GM21529 (cell line): ENCODE results near the gene PLK5.
"Not testable (repeated sequence)": the region's sequence is repeated elsewhere in the genome, so short reads cannot be mapped to it uniquely, and the experiment has no call there.

ENCODE experiments used
- ATAC-seq: cut with Tn5 transposase; IDR thresholded peaks from one replicate; pipeline ENCODE4 v1.9.1; 2021; ENCODE audit not compliant: unreplicated experiment

The PLK5 gene

DNA sequence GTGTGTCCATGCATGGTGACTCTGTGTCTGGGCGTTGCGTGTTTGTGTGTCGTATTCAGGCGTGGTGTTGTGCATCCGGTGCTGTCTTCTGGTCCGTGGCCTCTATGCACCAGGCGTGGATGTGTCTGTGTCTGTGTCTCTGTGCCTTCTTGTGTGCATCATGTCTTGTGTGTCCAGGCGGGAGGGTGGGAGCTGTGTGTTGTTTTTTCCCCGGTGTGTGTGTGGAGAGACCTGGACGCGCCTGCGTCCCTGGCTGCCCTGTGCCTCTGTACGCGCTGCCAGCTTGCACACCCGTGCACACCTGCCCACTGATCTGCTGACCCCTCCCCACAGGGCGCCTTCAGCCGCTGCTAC, 1.1 kb downstream of the PLK5 start:
- ATAC-seq = no peak

DNA sequence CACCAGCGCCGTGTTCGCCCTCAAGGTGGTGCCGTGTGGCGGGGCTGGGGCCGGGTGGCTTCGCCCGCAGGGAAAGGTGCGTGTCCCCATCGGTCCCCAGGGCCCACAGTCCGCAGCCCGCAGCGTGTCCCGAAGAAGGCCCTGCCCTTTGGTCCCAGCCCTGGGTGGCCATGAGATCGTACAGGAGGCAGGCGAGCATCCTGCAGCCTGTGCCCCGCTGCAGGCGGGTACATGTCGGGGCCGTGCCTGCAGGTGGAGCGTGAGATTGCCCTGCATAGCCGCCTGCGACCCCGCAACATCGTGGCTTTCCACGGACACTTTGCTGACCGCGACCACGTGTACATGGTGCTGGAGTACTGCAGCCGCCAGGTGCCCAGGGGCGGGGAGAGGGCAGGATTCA, 1.5 kb downstream of the PLK5 start:
- no peak for ATAC-seq

DNA sequence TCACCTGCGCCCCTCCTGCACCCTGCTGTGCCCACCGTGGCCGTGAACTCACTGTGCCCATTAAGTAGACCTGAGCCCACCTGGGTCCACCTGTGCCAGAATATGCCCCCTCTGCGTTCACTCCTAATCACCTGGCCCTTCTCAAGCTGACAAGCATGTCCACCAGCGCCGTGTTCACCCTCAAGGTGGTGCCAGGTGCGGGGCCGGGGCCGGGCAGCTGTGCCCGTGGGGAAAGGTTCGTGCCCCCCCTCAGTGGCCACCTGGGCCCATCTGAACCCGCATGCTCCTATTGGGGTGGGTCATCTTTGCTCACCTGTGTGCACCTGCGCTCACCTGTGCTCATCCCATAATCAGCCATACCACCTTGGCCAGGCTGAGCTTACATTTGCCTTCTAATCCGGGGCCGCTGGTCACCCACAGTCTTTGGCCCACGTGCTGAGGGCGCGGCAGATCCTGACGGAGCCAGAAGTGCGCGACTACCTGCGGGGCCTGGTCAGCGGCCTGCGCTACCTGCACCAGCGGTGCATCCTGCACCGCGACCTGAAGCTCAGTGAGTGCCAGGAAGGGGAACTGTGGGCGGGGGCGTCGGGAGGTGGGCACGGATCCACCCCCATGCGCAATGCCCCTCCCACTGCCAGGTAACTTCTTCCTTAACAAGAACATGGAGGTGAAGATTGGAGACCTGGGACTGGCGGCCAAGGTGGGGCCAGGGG, 2.3 kb downstream of the PLK5 start:
- no peak for ATAC-seq

DNA sequence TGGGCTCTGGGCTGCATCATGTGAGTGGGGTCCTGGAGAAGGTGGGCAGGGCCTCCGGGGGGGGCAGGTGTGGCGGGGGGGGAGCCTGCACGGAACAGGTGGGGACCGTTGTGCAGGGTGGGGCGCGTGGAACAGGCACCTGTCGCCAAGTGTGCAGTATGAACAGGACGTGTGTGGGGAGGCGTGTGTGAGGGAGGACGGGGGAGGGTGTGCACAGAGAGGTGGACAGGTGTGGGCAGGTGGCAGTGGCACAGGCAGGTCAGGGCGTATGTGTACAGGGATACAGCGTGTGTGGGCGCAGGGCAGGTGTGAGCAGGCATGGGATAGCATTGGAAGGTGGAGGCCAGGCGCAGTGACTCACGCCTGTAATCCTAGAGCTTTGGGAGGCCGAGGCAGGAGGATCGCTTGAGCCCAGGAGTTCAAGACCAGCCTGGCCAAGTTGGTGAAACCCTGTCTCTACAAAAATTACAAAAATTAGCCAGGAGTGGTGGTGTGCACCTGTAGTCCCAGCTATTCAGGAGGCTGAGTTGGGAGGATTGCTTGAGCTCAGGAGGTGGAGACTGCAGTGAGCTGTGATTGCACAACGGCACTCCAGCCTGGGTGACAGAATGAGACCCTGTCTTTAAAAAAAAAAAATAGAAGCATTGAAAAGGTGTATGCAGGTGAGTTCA, 3.2 kb downstream of the PLK5 start:
- no peak for ATAC-seq

DNA sequence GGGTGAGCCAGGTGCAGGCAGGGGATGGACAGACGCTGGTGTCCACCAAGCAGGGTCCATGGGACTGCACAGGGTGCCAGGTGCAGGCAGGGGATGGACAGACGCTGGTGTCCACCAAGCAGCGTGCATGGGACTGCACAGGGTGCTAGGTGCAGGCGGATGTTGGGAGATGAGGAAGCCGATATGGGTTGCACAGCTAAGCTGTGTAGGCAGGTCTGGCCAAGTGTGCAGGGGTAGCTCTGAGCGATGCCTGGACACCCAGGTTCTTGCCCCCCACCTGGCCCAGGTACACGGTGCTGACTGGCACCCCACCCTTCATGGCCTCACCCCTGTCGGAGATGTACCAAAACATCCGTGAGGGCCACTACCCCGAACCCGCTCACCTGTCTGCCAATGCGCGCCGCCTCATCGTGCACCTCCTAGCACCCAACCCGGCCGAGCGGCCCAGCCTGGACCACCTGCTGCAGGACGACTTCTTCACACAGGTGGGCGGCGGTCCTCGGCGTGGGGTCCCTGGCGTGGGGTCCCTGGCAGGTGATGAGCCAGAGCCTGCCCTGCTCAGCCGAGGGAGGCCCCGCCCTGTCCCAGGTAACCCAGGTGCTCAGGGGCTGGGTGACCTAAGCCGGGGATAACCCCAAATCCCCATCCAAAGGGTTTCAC, 3.9 kb downstream of the PLK5 start:
- ATAC-seq = no peak

DNA sequence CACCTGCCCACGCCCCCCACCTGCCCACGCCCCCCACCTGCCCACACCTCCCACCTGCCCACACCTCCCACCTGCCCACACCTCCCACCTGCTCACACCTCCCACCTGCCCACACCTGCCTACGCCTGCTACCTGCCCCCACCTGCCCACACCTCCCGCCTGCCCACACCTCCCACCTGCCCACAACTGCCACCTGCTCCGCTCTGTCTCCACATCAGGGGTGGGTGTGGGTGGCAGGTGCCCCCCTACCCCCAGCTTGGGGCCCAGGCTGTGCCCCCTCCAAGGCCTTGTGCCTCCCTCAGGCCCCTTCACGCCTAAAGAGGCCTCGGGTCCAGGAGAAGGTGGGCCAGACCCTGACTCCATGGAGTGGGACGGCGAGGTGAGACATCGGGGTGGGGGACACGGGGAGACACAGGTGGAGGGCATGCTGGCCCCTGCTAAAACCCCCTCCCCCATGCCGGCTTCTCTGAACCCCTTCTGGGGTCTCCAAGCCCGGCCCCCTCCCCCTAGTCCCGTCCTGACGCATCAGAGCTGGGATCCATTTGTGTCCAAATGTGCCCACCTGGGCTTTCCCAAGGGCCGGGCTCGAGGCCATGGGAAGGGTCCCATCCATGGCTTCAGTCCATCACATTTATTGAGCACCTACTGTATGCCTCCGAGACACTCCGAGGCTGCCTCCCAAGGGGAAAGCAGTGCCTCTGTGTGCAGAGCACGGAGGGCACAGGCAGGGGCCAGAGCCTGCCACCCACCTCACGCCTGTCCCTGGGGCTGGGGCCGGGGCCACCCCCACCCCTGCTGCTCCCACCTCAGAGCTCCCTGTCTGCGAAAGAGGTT, 4.9 kb downstream of the PLK5 start:
- ATAC-seq = no peak

DNA sequence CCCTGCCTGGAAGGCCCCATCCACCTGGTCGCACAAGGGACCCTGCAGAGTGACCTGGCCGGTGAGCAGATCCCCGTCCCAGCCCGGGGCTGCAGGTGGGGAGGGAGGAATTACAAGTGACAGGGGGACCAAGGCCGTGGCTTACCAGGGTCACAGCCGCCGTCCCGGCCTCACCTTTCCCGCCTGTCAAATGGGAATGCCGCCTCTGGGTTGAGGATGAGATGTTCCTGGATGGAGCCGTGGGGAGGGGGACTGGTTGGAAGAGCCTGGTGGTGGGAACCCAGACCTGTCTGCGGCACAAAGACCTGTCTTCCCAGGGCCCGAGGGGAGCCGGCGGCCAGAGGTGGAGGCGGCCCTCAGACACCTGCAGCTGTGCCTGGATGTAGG, 5.5 kb downstream of the PLK5 start:
- no peak for ATAC-seq

DNA sequence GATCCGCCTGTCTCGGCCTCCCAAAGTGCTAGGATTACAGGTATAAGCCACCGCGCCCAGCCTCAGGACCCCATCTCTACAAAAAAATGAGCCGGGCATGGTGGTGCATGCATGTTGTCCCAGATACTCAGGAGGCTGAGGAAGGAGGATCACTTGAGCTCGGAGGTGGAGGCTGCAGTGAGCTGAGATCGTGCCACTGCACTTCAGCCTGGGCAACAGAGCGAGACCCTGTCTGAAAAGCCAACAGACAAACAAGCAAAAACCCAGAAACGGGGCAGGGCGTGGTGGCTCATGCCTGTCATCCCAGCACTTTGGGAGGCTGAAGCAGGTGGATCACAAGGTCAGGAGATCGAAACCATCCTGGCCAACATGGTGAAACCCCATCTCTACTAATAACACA, 7.0 kb downstream of the PLK5 start:
- ATAC-seq = not testable (repeated sequence)

DNA sequence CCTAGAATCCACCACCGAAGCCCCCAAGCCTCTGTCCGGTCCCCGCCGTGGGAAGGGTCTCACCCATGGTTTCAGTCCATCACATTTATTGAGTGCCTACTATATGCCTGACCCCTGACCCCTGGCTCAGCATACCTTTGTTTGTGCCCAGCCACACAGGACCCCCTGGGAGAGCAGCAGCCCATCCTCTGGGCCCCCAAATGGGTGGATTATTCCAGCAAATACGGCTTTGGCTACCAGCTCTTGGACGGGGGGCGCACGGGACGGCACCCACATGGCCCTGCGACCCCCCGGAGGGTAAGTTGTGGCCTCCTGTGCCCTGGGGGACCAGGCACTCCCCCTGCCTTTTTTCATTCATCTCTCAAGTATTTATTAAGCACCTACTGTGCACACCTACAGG, 7.7 kb downstream of the PLK5 start:
- ATAC-seq = no peak

DNA sequence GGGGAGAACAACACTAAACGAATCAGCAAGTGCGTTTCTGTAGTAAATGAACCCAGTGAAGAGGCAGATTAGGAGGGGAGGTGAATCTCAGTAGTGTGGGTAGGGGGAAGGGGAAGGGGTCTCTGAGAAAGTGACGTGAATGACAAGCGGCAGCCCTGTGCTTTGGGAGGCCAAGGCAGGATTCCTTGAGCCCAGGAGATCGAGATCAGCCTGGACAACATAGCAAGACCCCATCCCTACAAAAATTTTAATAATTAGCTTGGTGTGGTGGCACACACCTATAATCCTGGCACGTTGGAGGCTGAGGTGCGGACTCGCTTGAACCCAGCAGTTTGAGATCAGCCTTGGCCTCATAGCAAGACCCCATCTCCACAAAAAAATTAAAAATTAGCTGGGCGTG, 8.1 kb downstream of the PLK5 start:
- no peak for ATAC-seq

DNA sequence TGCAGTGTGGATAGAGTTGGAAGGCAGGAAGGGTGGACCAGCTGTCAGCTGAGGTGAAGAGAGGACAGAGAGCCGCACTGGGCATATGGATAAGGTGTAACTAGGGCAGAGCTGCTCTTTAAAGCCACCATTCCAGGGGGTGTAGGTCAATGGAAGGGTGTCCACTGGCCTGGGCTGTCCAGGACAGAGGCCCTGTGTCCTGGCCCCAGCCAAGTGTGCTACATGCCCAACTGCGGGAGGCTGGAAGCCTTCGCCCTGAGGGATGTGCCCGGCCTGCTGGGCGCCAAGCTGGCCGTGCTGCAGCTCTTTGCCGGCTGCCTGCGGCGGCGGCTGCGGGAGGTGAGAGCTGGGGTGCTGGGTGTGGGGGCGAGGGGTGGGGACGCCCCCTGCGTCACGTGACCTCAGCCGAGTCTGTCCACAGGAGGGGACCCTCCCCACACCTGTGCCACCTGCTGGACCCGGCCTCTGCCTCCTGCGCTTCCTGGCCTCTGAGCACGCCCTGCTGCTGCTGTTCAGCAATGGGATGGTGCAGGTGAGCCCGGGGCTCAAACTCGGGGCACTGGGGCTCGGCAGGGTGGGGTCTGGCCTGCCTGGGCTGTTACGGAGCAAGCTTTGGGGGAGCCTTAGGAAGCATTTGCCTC, 9.8 kb downstream of the PLK5 start:
- ATAC-seq = no peak

DNA sequence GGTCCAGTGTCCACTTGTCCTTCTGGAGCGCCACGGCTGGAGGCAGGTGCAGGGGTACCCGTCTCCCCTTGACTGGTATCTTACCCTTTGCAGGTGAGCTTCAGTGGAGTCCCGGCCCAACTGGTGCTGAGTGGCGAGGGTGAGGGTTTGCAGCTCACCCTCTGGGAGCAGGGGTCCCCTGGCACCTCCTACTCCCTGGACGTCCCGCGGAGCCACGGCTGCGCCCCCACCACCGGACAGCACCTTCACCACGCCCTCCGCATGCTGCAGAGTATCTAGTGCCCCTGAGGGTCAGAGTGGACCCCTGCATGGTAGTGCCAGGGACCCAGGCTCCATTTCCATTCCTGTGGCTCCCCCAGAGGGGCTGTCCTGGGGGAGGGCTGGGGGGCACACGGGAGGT, 11.1 kb downstream of the PLK5 start:
- ATAC-seq = no peak

DNA sequence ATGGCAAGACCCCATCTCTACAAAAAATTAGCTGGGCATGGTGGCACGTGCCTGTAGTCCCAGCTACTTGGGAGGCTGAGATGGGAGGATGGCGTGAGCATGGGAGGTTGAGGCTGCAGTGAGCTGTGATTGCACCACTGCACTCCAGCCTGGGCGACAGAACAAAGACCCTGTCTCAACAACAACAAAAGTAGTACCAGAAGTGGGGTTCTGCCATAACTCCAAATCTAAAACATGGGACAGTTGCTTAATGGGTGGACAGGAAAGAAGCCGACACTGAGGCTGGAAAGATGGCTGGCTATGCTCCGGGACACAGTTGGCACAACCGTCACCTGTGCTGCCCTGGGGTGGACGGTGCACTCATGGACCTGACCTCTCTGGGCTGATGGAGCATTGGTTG, 11.8 kb downstream of the PLK5 start:
- not testable (repeated sequence) for ATAC-seq

DNA sequence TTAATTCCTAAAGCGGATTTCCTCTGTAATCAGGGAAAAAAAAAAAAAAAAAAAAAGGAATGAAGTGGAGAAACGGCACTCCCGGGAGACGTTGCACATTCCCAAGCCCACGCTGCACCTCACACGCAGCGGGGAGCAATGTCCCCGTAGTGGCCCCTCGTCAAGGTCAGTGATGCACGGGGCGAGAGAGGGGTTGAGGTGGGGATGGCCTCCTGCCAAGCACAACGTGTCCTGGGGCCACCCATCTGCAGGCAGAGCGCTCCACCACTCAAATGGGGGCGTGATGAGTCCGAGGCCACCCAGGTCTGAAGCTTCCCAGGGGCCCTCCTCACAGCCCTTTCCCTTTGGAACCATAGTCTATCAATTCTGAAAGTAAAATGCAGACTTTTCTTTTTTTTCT, 15.1 kb downstream of the PLK5 start:
- no peak for ATAC-seq

DNA sequence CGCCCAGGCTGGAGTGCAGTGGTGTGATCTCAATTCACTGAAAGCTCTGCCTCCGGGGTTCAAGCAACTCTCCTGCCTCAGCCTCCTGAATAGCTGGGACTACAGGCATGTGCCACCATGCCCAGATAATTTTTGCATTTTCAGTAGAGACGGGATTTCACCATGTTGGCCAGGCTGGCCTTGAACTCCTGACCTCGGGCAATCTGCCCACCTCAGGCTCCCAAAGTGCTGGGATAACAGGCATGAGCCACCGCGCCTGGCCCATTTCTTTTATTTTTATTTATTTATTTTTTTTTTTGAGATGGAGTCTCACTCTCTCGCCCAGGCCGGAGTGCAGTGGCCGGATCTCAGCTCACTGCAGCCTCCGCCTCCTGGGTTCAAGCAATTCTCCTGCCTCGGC, 15.9 kb downstream of the PLK5 start:
- not testable (repeated sequence) for ATAC-seq

DNA sequence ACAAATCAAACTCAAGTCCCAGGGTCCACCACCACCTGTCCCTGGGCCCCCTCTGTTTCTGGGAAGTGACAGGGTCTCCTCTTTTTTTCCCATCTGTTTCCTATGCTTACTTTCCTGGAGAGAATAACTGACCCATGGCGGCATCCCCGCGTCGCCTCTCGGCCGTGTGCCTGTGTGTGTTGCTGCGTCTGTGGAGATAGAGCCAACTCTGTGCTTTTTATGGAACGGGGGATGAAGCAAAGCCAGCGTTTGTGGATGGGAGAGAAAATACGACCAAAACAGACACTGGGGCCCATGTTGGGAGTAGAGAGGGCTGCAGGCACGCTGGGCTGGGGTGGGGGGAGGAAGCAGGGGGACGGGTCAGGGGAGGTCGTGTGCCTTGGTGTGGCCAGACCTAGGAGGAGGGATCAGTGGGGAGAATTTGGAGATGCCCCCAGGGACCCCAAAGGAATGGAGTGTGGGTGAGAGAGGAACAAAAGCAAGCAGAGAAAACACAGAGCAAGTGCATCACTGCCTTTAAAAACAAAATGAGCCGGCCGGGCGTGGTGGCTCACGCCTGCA, 16.6 kb downstream of the PLK5 start:
- no peak for ATAC-seq

DNA sequence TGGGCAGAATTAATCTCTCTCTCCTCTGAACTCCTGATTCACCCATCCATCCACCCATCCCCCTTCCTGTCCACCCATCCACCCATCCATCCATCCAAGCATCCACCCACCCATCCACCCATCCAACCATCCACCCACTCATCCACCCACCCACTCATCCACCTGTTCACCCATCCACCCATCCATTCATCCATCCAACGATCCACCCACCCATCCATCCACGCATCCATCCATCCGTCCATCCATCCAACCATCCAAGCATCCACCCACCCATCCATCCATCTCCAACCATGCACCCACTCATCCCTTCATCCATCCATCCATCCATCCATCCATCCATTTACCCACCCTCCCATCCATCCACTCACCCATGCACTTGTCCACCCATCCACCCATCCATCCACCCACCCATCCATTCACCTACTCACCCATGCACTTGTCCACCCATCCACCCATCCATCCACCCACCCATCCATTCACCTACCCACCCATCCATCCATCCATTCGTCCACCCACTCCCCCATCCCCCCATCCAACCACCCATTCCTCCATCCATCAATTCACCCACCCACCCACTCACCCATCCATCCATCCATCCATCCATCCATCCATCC, 25.6 kb downstream of the PLK5 start:
- no peak for ATAC-seq

DNA sequence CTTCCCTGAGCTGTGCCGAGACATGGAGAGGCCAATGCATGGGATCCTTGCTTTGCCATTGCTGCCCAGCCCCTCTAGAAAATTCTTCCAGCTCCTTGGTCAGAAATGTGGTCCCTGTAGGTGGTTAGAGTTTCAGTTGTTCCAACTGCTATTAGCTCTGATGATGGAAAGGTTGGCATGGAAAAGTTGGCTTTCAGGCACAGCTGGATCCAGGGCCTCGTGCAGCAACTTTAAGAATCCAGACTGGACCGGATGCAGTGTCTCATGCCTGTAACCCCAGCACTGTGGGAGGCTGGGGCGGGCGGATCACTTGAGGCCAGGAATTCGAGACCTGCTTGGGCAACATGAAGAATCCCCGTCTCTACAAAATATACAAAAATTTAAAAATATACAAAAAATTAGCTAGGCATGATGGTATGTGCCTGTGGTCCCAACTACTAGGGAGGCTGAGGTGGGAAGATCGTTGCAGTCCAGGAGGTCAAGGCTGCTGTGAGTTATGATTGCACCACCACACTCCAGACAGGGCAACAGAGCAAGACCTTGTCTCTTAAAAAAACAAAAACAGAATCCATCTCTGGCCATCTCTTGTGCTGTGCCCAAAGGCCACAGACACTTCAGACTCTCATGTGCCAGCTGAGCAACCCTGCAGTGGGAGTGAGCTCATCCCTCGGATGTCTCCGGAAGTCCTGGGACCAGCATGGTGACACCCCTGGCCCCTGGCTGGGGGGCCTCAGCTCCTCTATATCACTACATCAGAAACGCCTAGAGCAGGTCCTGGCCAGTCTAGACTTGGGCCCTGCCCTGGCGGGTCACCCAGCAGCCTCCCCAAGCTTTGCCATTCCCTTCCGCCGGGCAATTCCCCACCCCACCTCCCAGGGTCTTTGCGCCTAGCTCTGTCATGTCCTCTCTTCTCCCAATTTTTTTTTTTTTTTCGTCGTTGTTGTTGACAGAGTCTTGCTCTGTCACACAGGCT, 27.5 kb downstream of the PLK5 start:
- ATAC-seq = no peak

DNA sequence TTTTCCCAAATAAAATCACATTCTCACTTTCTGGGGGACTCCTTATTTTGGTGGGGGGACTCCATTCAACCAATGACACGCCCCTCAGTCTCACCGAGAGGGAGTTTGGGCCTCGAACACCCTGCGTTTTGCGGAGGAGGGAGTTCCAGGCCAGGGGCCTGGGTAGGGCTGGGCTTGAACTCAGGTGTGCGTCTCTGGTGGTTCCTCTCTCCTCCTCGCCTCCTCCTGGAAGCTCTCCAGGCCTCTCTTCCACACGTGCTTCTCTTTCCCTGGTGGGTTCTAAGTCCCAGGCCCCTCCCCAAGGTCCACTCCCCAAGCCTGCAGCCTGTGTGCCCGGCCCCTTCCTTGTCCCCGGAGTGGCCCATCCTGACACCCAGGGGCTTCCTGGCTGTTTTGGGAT, 29.5 kb downstream of the PLK5 start:
- ATAC-seq = no peak
